Fibroblast of mammary gland (primary cell): ENCODE results near the gene TRIM14.

Experiments
- DNase-seq: peaks from one replicate; pipeline ENCODE4 v3.0.0-alpha.2; 2010; ENCODE audit warnings: low read depth
- H3K4me3 ChIP-seq: 2 replicates; pipeline ENCODE4 v1.5.1; 2011; ENCODE audit warnings: low read depth, mild to moderate bottlenecking, low read length, moderate library complexity; ENCODE audit not compliant: control insufficient read depth
- CTCF ChIP-seq: conservative IDR thresholded peaks from 2 replicates; pipeline ENCODE4 v1.5.1; 2011; ENCODE audit warnings: low read depth, low read length, inconsistent platforms; ENCODE audit not compliant: control insufficient read depth, insufficient read depth

Gene TRIM14

DNA sequence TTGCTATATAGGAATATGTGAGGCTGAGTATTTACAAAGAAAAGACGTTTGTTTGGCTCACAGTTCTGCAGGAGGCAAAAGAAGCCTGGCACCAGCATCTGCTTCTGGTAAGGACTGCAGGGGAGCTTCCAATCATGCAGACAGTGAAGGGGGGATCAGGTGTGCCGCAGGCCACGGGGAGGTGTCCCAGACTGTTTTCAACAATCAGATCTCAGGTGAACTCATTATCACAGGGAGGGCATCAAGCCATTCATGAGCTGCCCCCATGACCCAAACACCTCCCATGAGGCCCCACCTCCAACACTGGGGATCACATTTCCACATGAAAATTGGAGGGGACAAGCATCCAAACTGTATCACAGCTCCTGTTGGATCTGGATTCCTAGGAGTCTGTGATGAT lies 30.4 kb upstream of the TRIM14 start:
- DNase-seq, result no peak
- no peak for TF ChIP-seq CTCF
- no peak overlapping the region for H3K4me3 ChIP-seq

GRCh38 chr9:98148486-98148885 lies 29.5 kb upstream of the TRIM14 start:
- TF ChIP-seq CTCF, result no peak
- no peak for DNase-seq
- no peak overlapping the region for H3K4me3 ChIP-seq

- no peak overlapping the region for H3K4me3 ChIP-seq
- no peak for DNase-seq
- TF ChIP-seq CTCF, result no peak
Observed at GRCh38 chr9:98147582-98147981, 28.6 kb upstream of the TRIM14 start.

GRCh38 chr9:98146101-98146991 lies 27.3 kb upstream of the TRIM14 start:
- no peak for TF ChIP-seq CTCF
- DNase-seq, result peak; percentile 54
- H3K4me3 ChIP-seq, result no peak overlapping the region

DNA sequence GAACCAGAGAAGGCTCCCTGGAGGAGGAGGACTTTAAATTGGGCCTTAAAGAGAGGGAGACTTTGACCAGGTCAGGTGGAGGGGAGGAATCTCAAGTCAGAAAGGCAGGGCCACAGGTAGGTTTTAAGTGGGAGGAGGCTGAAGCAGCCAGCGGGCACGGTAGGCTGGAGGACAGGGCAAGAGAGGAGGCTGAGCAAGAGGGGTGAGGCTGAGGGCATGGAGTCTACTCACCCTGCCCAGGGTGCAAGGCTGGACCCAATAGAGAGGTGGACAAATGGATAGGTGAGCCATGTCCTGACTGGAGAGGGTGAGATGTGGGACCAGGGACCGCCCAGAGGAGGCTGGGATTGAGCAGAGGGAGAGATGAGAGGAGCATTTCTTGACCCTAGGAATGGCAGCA lies 25.6 kb upstream of the TRIM14 start:
- no peak for DNase-seq
- TF ChIP-seq CTCF, result no peak
- H3K4me3 ChIP-seq, result no peak overlapping the region

- DNase-seq, result no peak
- no peak overlapping the region for H3K4me3 ChIP-seq
- no peak for TF ChIP-seq CTCF
Observed at GRCh38 chr9:98144076-98144475, 25.1 kb upstream of the TRIM14 start.
